Muscle of leg (tissue), 11 donors: ENCODE measurements around the gene INPP5F. TPM values are rescaled to one million over a fixed set of nuclear protein-coding genes. Genes with fewer than 3 reads are reported as not detected.
A peak's percentile ranks its signal among the peaks of the same experiment; 100 is the strongest.
"Not testable (repeated sequence)": the region's sequence is repeated elsewhere in the genome, so short reads cannot be mapped to it uniquely, and the experiment has no call there.

Source experiments
- DNase-seq: peaks from one replicate; pipeline ENCODE4 v3.0.0; 2013
- H3K27ac ChIP-seq: one replicate; pipeline ENCODE4 v1.5.1; 2013; ENCODE audit warnings: mild to moderate bottlenecking, low read length, control low read depth
- H3K27me3 ChIP-seq: one replicate; pipeline ENCODE4 v1.6.1; 2013; ENCODE audit warnings: low read length; ENCODE audit not compliant: control insufficient read depth, insufficient read depth
- H3K36me3 ChIP-seq: one replicate; pipeline ENCODE4 v1.6.1; 2013; ENCODE audit warnings: low read length; ENCODE audit not compliant: control insufficient read depth, insufficient read depth
- H3K4me1 ChIP-seq: one replicate; pipeline ENCODE4 v1.6.1; 2013; ENCODE audit warnings: low read length; ENCODE audit not compliant: control insufficient read depth, insufficient read depth
- H3K4me3 ChIP-seq: one replicate; pipeline ENCODE4 v1.5.1; 2013; ENCODE audit warnings: low read length, control low read depth
- H3K9me3 ChIP-seq: replicated peaks from 2 replicates; pipeline ENCODE4 v1.6.1; 2013; ENCODE audit warnings: low read depth, low read length; ENCODE audit not compliant: control insufficient read depth
- WGBS: methylation state at CpG from one replicate; pipeline ENCODE4 v1.1.5; 2013; ENCODE audit warnings: missing lambda C conversion rate; ENCODE audit not compliant: insufficient coverage; 5-methylcytosine and 5-hydroxymethylcytosine counted together
- polyA plus RNA-seq, 8 donors: library from polyadenylated mRNA; unstranded; fragments of 120-200 nt; gene quantifications; one replicate each; pipeline versions ENCODE4 v1.2.1 to v1.2.3, GENCODE V29; 2013; ENCODE audit warnings: inconsistent platforms in 1 of 8, low replicate concordance in 1 of 8; ENCODE audit not compliant: insufficient read length in 8 of 8, insufficient read depth in 1 of 8
- total RNA-seq: library from RNA; stranded (reverse); fragments of 120-200 nt; gene quantifications from one replicate; pipeline ENCODE4 v1.2.4, GENCODE V29; 2013

The INPP5F gene
- total and polyA plus RNA-seq, 9 donors: 13.6 to 24.9 (median 17.4) TPM

- Histone ChIP-seq H3K4me3 (no peak overlapping the region), H3K9me3 (peaks cover 3% of the 10 kb centered on the region), H3K4me1 (peaks cover 2% of the 10 kb centered on the region), H3K36me3 (no peaks in the 10 kb centered on the region), H3K27me3 (peaks cover 2% of the 10 kb centered on the region), H3K27ac (no peak overlapping the region)
- peak; percentile 49 for DNase-seq
- 66% methylated on average over 4 of the region's 7 CpGs for WGBS
Observed at GRCh38 chr10:119706521-119707278, 19.1 kb upstream of the INPP5F start.

GRCh38 chr10:119707331-119707730 is 18.5 kb upstream of the INPP5F start:
- H3K4me3 ChIP-seq, H3K27ac ChIP-seq, DNase-seq, H3K9me3 ChIP-seq, H3K27me3 ChIP-seq, H3K4me1 ChIP-seq, H3K36me3 ChIP-seq: not testable (repeated sequence)
- no CpG with 5 or more reads among the region's 5 CpGs for WGBS

- not testable (repeated sequence) for H3K27ac ChIP-seq, DNase-seq, H3K27me3 ChIP-seq, H3K4me1 ChIP-seq, H3K4me3 ChIP-seq, H3K9me3 ChIP-seq, H3K36me3 ChIP-seq
- no CpG with 5 or more reads among the region's 1 CpG for WGBS
Observed at GRCh38 chr10:119710935-119711334, 14.9 kb upstream of the INPP5F start.

- Histone ChIP-seq H3K27me3 (no peaks in the 10 kb centered on the region), H3K27ac (peak overlapping the region; percentile 32), H3K4me1 (peaks cover 10% of the 10 kb centered on the region), H3K36me3 (no peaks in the 10 kb centered on the region), H3K4me3 (no peak overlapping the region), H3K9me3 (peaks cover 3% of the 10 kb centered on the region)
- WGBS: 28% methylated on average over 3 of the region's 7 CpGs
- peak; percentile 41 for DNase-seq
Observed at GRCh38 chr10:119713744-119714483, 11.9 kb upstream of the INPP5F start.

GRCh38 chr10:119714484-119714816 is 11.4 kb upstream of the INPP5F start:
- Histone ChIP-seq H3K9me3 (peaks cover 3% of the 10 kb centered on the region), H3K27ac (peak overlapping the region; percentile 32), H3K27me3 (no peaks in the 10 kb centered on the region), H3K4me3 (no peak overlapping the region), H3K36me3 (no peaks in the 10 kb centered on the region), H3K4me1 (peaks cover 10% of the 10 kb centered on the region)
- DNase-seq: peak; percentile 72
- WGBS: no CpG with 5 or more reads among the region's 2 CpGs

GRCh38 chr10:119715628-119716505 is 10.0 kb upstream of the INPP5F start:
- H3K9me3 ChIP-seq: peaks cover under 1% of the 10 kb centered on the region
- no peaks in the 10 kb centered on the region for H3K27me3 ChIP-seq
- H3K27ac ChIP-seq: peak overlapping the region; percentile 21
- no CpG with 5 or more reads among the region's 8 CpGs for WGBS
- peaks cover 10% of the 10 kb centered on the region for H3K4me1 ChIP-seq
- DNase-seq: no peak
- no peaks in the 10 kb centered on the region for H3K36me3 ChIP-seq
- no peak overlapping the region for H3K4me3 ChIP-seq

GRCh38 chr10:119723161-119723560 is 2.7 kb upstream of the INPP5F start:
- Histone ChIP-seq H3K27me3 (no peaks in the 10 kb centered on the region), H3K27ac (no peak overlapping the region), H3K4me3 (no peak overlapping the region), H3K36me3 (no peaks in the 10 kb centered on the region), H3K9me3 (no peaks in the 10 kb centered on the region), H3K4me1 (peaks cover 22% of the 10 kb centered on the region)
- no peak for DNase-seq
- no CpG with 5 or more reads among the region's 2 CpGs for WGBS

- Histone ChIP-seq H3K27me3 (no peaks in the 10 kb centered on the region), H3K27ac (no peak overlapping the region), H3K4me1 (peaks cover 22% of the 10 kb centered on the region), H3K36me3 (no peaks in the 10 kb centered on the region), H3K4me3 (no peak overlapping the region), H3K9me3 (no peaks in the 10 kb centered on the region)
- whole genome bisulfite sequencing: 63% methylated on average over 3 of the region's 3 CpGs
- no peak for DNase-seq
Observed at GRCh38 chr10:119723624-119724023, 2.2 kb upstream of the INPP5F start.

- Histone ChIP-seq H3K4me3 (peak overlapping the region; percentile 81), H3K4me1 (peaks cover 22% of the 10 kb centered on the region), H3K36me3 (no peaks in the 10 kb centered on the region), H3K27me3 (no peaks in the 10 kb centered on the region), H3K9me3 (no peaks in the 10 kb centered on the region), H3K27ac (peak overlapping the region; percentile 94)
- WGBS: 6% methylated on average over 11 of the region's 21 CpGs
- peak; percentile 70 for DNase-seq
Observed at GRCh38 chr10:119724593-119725516, 995 bp upstream of the INPP5F start.
